Skin epidermis (tissue), 12 donors: ENCODE measurements around the gene ATXN10.
"Not testable (repeated sequence)": the region's sequence is repeated elsewhere in the genome, so short reads cannot be mapped to it uniquely, and the experiment has no call there.

ENCODE experiments used
- H3K27ac ChIP-seq, 21 experiments: fragments of 200-600 bp; sonication (generic) in 11 of 21; one replicate each; pipeline ENCODE4 v1.5.0; 2020; ENCODE audit warnings: mild to moderate bottlenecking in 3 of 21, inconsistent platforms in 2 of 21, moderate library complexity in 2 of 21
- H3K4me3 ChIP-seq, 7 experiments: fragments of 200-600 bp; sonication (generic) in 2 of 7; one replicate each; pipeline ENCODE4 v1.5.0; 2020; ENCODE audit warnings: inconsistent platforms in 2 of 7, mild to moderate bottlenecking in 2 of 7, moderate library complexity in 1 of 7

ATXN10 gene

DNA sequence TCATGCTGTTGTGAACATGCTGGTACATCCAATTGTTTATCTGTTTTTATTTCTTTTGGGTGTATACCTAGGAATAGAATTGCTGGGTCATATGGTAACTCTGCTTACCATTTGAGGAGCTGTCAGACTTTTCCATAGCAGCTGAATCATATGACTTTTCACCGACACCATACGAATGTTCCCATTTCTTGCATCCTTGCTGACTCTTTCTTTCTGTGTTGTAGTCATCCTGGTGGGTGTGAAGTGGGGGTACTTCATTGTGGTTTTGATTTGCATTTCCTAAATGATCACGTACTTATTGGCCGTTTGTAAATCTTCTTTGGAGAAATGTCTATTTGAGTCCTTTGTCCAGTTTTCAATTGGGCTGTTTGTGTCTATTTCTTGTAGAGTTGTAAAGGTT is 26.5 kb downstream of the ATXN10 start:
- Histone ChIP-seq H3K4me3 (no peak overlapping the region), H3K27ac (no peak overlapping the region)

DNA sequence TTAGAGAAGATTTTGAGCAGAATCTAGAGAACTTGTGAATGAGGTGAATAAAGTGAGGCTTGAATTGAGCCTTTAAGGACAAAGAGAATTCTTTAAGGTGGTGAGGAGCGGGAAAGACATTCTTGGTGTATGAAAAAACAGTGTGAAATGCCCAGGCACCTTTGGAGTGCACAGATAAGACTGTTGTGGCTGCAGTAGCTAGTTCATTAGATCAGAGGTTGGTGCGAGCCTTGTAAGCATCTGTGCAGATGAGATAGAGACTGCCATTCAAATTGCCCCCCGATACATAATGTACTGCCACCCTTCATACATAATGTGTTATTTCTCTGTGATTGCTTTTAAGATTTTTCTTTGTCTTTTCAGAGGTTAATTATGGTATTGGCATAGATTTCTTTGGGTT is 31.3 kb downstream of the ATXN10 start:
- H3K27ac ChIP-seq: no peak overlapping the region
- no peak overlapping the region for H3K4me3 ChIP-seq

DNA sequence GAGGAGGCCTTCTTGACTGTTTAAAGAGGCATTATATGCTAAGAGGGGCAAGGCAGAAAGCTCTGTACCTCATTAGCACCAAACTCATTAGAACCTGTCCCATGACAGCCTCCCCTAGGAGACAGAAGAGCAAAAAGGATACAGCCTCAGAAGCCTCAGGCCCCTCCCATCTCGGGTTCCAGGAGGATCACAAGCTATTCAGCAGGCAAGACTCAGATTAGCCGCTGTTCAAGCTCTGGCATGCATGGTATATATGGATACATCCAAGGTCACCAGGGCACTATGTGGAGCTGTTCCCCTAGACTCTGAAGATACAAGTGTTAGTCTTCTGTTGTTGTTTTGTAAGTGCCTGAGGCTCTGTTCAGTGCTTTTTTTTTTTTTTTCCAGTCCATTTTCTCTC is 32.1 kb downstream of the ATXN10 start:
- no peak overlapping the region for H3K27ac ChIP-seq

DNA sequence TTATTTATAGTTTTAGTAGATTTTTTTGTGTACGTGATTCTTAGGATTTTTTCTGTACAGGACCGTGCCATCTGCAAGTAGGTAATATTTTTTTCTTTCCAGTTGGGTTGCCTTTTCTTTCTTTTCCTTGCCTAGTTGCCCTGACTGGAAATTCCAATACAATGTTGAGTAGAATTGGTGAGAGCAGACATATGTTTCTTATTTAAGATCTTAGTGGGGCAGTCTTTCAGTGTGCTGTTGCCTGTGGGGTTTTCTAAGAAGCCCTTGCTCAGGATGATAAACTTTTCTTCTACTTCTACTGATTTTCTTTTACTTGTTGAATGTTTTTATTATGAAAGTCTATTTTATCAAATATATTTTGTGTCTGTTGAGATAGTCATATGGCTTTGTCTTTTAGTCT is 33.0 kb downstream of the ATXN10 start:
- no peak overlapping the region for H3K27ac ChIP-seq

More for the DNA sequence above, 32.1 kb downstream of the ATXN10 start:
- H3K4me3 ChIP-seq: no peak overlapping the region

DNA sequence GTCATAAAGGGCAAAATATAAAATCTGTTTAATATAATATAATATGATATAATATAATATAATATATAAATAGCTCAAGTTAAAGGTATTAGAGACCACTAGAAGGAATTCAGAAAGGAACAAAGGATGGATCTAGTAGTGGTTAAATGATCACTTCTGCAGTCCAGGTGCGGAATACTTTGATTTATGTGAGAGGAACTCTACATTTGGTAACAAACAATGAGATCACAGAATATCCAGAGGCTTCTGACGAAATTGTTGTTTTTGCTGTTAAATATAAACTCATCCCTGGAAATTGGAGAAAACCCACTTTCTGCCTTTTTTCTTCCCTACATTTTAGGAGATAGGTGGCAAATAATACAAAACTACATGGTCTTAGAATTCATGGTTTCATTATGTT is 36.0 kb downstream of the ATXN10 start:
- no peak overlapping the region for H3K27ac ChIP-seq
- H3K4me3 ChIP-seq: no peak overlapping the region

More for the DNA sequence above, 33.0 kb downstream of the ATXN10 start:
- no peak overlapping the region for H3K4me3 ChIP-seq

DNA sequence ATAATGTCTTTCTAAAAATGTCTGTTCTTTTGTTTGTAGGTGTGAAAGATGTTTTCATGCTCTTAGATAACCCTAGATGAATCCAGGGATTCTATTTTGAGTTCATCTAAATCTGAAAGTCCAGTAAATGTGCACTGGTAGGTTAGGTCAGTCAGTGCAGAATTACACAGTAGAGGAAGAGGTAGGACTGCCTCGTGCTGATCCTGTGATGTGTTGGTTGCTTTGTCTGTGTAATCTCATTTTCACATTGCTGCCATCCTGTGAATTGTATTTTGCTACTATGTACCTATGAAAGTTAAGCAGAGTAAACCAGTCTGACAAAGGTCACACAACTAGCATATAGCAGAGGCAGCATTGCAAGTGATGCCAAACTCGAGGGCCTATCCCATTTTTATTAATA is 36.5 kb downstream of the ATXN10 start:
- no peak overlapping the region for H3K4me3 ChIP-seq
- no peak overlapping the region for H3K27ac ChIP-seq

DNA sequence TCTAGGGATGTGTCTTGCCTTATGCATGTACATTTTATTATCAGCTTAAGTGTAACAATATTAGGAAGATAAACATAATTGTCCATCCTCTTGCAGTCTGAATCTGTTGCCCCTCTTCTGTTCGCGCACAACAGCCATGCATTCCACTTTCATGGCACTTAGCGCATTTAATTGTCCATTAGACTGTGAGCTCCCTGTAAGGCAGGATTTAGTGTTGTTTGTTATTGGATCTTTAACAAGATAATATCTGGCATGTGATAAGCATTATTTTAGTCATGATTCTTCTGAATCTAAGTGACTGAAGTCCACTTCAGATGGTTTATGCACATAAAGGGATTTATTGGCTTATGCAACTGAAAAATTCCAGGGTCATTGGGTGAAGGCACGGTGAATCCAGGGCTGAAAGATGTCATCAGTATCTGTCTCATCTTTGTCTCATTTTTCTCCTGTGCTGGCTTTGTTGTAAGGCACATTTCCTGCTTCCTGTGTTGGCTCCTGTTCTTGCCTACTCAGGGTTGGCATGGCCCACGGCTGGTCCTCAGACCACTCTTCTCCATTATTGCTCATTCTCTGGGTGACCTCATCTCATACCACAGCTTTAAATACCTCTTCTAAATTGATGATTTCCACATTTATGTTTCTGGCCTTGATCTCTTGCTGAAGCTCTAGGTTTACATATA is 37.6 kb downstream of the ATXN10 start:
- H3K4me3 ChIP-seq: no peak overlapping the region

DNA sequence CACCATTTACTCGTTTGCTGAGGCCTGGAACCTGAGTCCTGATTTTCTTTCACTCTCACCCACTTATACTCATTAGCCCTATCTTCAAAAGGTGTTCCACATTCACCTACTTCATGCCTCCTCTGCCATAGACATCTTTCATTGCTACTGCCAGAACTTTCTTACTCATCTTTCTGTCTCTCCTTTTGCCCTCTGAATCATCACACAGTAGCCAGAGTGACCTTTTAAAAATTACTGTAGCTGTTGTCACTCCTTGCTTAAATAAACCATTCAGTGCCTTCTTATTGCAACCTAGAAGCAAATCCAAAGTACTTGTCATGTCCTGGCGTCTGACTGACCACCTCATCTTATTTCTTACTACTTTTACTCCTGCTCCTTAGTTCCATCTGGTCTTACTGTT is 38.2 kb downstream of the ATXN10 start:
- Histone ChIP-seq H3K4me3 (no peak overlapping the region), H3K27ac (no peak overlapping the region)

More for the DNA sequence above, 37.6 kb downstream of the ATXN10 start:
- H3K27ac ChIP-seq: no peak overlapping the region

DNA sequence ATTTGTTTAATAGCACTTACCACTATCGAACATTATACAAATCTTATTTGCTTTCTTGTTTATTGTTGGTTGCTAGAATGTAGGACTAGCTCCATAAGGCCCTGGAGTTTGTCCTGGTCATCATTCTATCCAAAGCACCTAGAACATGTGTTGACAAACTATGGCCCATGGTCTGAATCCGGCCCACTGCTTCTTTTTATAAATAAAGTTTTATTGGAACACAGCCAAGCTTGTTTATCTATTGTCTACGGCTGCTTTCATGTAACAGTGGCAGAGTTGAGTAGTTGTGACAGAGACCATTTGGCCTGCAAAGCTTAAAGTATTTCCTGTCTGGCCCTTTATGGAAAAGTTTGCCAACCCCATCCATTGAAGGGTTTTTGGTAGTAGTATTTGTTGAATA is 38.8 kb downstream of the ATXN10 start:
- H3K4me3 ChIP-seq: no peak overlapping the region
- no peak overlapping the region for H3K27ac ChIP-seq

DNA sequence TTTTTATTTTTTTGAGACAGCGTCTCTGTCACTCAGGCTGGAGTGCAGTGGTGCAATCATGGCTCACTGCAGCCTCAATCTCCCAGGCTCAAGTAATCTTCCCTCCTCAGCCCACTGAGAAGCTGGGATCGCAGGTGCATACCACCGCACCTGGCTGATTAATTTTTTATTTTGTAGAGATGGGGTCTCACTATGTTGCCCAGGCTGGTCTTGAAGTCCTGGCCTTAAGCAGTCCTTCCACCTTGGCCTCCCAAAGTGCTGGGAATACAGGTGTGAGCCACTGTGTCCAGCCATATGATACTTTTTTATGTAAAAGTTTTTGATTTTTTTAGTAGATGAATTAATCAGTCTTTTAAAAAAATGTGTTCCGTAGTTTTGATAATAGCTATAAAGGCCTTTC is 42.8 kb downstream of the ATXN10 start:
- not testable (repeated sequence) for H3K27ac ChIP-seq, H3K4me3 ChIP-seq

DNA sequence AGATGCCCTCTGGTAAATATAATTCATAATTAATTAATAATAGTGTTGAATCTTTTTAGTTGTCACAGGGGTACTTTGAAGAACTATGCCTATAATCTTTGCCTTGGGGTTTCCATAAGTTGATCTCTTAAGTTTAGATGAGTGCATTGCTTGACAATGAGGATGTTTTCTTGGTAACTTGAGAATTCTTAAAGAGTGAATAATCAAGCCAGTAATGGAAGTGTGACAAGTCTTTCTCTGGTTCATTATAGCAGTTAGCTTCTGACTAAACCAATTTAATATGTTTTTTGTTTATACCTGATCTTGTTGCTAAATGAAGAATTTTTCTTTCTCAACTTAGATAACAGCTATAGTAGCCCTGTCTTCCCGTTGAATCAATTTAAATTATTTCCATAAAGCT is 46.2 kb downstream of the ATXN10 start:
- Histone ChIP-seq H3K4me3 (no peak overlapping the region), H3K27ac (no peak overlapping the region)

DNA sequence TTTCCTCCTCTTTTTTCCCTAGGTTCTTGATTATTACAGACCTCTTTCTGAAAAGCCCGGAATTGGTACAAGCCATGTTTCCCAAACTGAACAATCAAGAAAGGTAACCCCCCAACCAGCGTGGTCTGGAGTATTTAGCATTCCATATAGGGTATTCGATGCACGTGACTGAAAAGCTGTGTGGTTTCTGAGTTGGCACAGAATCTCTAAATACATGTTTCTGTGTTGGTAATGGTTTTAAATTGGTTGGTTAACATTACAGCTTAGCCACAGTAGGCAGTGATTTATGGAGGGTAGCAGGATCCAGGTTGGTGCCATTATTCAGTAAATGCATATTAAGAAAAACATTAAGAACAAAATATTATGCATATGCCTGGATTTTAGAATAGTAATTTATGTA is 46.8 kb downstream of the ATXN10 start:
- no peak overlapping the region for H3K27ac ChIP-seq

DNA sequence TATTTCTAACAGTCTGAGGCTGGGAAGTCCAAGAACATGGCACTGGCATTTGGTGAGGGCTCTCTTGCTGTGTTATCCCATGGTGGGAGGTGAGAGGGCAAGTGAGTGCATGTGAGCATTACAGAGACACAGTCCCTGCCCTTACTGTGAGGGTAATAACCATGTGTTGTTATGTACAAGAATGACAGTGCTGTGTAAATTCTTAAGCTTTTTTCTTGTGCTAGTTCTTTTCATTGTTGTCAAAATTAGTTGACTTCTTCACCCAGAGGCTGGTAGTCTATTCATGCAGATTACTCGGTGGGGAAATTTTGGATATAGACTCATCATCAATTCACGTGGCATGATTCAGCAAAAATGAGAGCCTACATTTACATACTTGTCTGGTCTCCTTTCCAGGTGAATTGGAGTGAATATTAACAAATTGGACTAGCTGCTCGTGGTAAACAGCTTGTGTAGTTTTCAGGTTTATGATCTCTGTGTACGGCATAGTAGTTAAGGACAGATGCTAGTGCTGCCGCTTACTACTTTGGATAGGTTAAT is 49.3 kb downstream of the ATXN10 start:
- Histone ChIP-seq H3K27ac (no peak overlapping the region), H3K4me3 (no peak overlapping the region)

More for the DNA sequence above, 46.8 kb downstream of the ATXN10 start:
- no peak overlapping the region for H3K4me3 ChIP-seq

DNA sequence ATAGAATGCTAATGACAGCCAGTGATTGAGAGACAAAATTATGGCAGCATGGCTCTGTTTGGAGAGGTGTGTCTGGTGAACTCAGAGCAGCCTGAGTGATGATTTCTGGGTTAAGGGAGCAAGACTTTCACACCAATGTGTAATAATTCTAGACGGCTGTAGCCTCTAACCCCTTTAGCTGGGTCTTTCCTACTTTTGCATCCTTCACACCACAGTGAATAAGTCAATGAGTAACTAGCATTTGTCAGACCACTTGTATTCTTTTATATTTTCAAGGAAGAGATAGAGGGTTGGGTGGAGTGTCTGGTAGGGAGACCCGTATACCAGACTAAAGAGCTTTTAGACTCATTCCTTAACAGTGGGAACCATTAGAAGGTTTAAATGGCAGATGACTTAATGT is 50.4 kb downstream of the ATXN10 start:
- Histone ChIP-seq H3K27ac (no peak overlapping the region), H3K4me3 (no peak overlapping the region)

DNA sequence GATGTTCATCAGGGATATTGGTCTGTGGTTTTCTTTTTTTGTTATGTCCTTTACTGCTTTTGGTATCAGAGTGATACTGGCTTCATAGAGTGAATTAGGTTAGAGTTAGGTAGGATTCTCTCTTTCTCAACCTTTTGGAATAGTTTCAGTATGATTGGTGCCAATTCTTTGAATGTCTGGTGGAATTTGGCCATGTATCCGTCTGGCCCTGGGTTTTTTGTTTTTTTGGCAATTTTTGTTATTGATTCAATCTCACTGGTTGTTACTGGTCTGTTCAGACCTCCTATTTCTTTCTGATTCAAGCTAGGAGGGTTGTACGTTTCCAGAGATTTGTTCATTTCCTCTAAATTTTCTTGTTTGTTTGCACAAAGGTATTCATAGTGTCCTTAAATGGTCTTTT is 54.4 kb downstream of the ATXN10 start:
- H3K27ac ChIP-seq: no peak overlapping the region

DNA sequence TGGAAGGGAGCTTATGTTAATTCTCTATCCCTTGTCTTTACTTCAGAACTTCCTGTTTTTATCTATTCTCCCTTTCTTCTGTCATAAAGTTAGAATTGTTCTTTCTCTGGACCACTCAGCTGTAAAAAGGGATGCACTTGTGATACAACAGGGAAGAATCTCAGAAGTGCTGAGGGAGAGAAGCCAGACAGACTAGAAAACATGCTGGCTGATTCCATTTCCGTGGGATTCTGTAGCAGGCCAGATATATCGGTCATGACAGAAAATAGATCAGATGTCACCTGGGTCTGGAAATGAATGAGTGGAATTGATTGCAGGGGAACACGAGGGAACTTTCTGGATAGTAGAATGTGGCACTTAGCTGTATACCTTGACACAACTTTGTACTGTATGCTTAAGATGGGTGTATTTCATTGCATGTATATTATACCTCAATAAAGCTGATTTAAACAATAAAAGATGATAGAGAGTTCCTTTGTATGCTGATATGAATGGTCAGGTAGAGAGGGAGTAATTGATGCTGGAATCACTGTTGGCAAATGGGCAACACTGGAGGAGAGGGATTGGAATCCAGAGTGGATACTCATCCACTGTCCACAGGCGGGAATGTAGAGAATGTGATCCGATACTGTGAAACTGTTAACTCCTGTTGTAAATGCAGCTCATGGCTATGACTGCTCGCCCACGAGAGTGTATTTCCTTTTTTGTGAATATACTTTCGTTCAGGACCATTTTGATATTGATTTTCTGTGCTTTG is 59.6 kb downstream of the ATXN10 start:
- H3K4me3 ChIP-seq: no peak overlapping the region
- no peak overlapping the region for H3K27ac ChIP-seq

More for the DNA sequence above, 54.4 kb downstream of the ATXN10 start:
- H3K4me3 ChIP-seq: no peak overlapping the region

DNA sequence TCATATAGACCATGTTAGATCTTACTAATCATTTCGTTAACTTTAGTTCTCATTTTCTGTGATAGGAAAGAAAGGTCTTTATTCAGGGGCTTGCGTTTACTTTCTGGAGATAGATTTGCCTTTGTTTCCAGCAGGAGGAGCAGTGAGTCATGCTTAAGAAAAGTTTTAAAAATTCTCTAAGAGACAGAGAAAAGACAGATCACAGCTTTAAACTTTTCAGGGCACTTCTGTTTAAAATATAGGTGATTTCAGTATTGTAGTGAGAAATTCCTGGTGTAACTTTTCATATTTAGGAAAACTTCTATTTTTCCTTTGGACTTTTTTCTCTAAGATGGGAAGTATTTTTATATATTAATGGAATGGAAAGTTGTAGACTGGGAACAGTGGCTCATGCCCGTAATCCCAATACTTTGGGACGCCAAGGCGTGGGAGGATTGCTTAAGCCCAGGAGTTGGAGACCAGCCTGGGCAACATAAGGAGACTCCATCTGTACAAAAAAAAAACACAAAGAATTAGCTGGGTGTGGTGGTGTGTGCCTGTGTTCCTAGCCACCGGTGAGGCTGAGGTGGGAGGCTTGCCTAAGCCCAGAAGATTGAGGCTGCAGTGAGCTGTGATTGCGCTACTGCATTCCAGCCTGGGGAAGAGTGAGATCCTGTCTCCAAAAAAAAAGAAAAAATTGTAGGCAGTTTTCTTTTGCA is 60.3 kb downstream of the ATXN10 start:
- Histone ChIP-seq H3K27ac (no peak overlapping the region), H3K4me3 (no peak overlapping the region)

DNA sequence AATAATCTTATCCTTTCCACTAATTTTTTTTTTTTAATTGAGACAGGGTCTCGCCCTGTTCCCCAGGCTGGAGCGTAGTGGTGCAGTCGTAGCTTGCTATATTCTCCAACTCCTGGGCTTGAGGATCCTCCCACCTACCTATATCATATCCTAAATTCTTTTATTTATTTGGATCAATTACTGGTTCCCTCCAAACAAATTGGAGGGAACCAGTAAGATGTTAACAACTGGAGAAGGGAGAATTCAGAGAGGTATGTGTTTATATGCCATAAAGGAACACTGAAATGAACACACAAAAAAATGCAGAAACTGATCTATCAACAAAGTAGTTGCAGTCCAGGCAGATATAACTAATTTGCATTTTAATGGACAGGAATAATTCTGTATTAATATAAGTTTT is 63.6 kb downstream of the ATXN10 start:
- Histone ChIP-seq H3K4me3 (no peak overlapping the region), H3K27ac (no peak overlapping the region)

DNA sequence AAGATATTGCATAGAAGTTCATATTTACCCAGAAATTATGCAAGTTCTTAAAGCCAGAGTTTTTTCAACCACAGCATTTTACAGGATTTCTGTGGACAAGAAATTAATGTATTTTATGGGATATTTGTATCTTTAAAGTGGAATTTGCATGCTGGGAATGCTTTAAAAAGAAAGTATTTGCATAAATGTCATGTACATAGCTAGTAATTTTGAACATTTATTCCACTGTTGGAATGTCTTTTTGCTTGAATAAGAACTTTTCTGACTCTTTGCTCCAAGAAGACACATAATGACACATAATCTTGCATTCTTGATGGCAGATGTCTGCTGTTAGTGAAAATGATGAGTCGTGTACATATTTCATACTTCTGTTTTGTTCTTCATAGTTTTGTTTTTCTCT is 66.6 kb downstream of the ATXN10 start:
- H3K27ac ChIP-seq: no peak overlapping the region
- H3K4me3 ChIP-seq: no peak overlapping the region

DNA sequence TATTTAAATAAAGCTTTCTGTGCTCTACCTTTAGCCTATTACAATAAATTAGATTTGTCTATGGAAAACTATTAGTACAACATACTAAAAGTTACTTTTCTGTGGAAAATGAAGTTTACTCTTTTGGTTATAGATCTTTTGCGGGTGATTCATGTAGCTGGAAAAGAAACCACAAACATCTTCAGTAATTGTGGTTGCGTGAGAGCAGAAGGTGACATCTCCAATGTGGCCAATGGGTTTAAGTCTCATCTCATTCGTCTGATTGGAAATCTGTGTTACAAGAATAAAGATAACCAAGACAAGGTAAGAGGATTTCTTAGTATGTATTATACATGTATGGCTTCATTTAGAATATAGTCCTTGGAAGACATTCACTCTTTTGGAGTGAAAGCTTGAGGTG is 68.6 kb downstream of the ATXN10 start:
- no peak overlapping the region for H3K27ac ChIP-seq
- no peak overlapping the region for H3K4me3 ChIP-seq
